K562 (cell line): Measurements from ENCODE around the gene CHPF2. TPM values are rescaled to one million over a fixed set of nuclear protein-coding genes. Genes with fewer than 3 reads are reported as not detected.

ENCODE experiments used
- ATAC-seq: fragments of 200-7000 bp; cut with Tn5 transposase; 3 replicates; pipeline ENCODE4 v1.9.1; 2020; ENCODE audit warnings: moderate library complexity
- BruUV-seq: library from RNA; stranded (reverse); fragments of 400-500 nt; replicated peaks from 2 replicates; lab custom pipeline; 2021; lab: Mats Ljungman, UMichigan
- CTCF ChIA-PET: fragments of 300-600 bp; formaldehyde crosslinking; extraction: SDS; loops from one replicate; lab custom pipeline; 2021; ENCODE audit warnings: low intra/inter-chr PET ratio; lab: Yijun Ruan, JAX
- POLR2A ChIA-PET: fragments of 300-600, 350-650 bp; sonication (Branson Sonifier 250); formaldehyde crosslinking; extraction: SDS; loops from one replicate; lab custom pipeline; 2021; ENCODE audit warnings: antibody characterized with exemption, inconsistent platforms; lab: Yijun Ruan, JAX
- DNase-seq, 4 experiments: peaks; one replicate each; pipeline versions ENCODE4 v3.0.0 to v3.0.0-alpha.2; 2011 to 2018; ENCODE audit warnings: low spot score in 3 of 4, mixed read lengths in 3 of 4; ENCODE audit errors: extremely low read depth in 1 of 4
- FAIRE-seq: peaks from 2 replicates; lab custom pipeline; 2011; peaks lifted over from hg19 to GRCh38; lab: Jason Lieb, UNC
- H2AFZ ChIP-seq: 2 replicates; pipeline ENCODE4 v1.6.0; 2011; ENCODE audit warnings: low read depth, low read length, control low read depth, inconsistent platforms
- H3K27ac ChIP-seq: fragments of 200-600 bp; 3 replicates; pipeline ENCODE4 v1.8.0; 2011; ENCODE audit warnings: low read depth, mild to moderate bottlenecking, control low read depth, inconsistent platforms, low read length, moderate library complexity, mixed read lengths; ENCODE audit errors: extremely low read depth
- H3K27me3 ChIP-seq, 2 experiments: fragments of 300-600 bp in 1 of 2; 2 replicates in 1 of 2; 3 replicates in 1 of 2; pipeline versions ENCODE4 v1.6.0 to v1.8.0; 2011; ENCODE audit warnings: inconsistent platforms in 2 of 2, low read length in 2 of 2, mild to moderate bottlenecking in 1 of 2, mixed read lengths in 1 of 2, moderate library complexity in 1 of 2; ENCODE audit not compliant: control insufficient read depth in 2 of 2, insufficient read depth in 2 of 2
- H3K36me3 ChIP-seq: fragments of 300-600 bp; 3 replicates; pipeline ENCODE4 v1.8.0; 2011; ENCODE audit warnings: mild to moderate bottlenecking, low read length, inconsistent platforms; ENCODE audit not compliant: control insufficient read depth, insufficient read depth
- H3K4me1 ChIP-seq, 2 experiments: fragments of 200-600 bp in 1 of 2; replicated peaks in 1 of 2; 2 replicates in 1 of 2; 3 replicates in 1 of 2; pipeline versions ENCODE4 v1.5.1 to v1.8.0; 2011; ENCODE audit warnings: inconsistent platforms in 2 of 2, low read length in 2 of 2, mild to moderate bottlenecking in 1 of 2, mixed read lengths in 1 of 2, moderate library complexity in 1 of 2; ENCODE audit not compliant: control insufficient read depth in 2 of 2, insufficient read depth in 2 of 2
- H3K4me2 ChIP-seq: 2 replicates; pipeline ENCODE4 v1.6.1; 2011; ENCODE audit warnings: low read length, control low read depth, inconsistent platforms, mixed read lengths; ENCODE audit not compliant: insufficient read depth
- H3K4me3 ChIP-seq: fragments of 200-600 bp; sonication (generic), shearing (Covaris generic); 2 replicates; pipeline ENCODE4 v1.5.1; 2016; ENCODE audit warnings: control low read depth, inconsistent platforms
- H3K79me2 ChIP-seq: fragments of 200-600 bp; 3 replicates; pipeline ENCODE4 v1.8.0; 2011; ENCODE audit warnings: low read length, inconsistent platforms; ENCODE audit not compliant: control insufficient read depth, insufficient read depth
- H3K9ac ChIP-seq, 2 experiments: 2 replicates each; pipeline versions ENCODE4 v1.6.0 to v1.6.1; 2011; ENCODE audit warnings: low read depth in 2 of 2, low read length in 2 of 2, control low read depth in 1 of 2, inconsistent platforms in 1 of 2, mild to moderate bottlenecking in 1 of 2, mixed read lengths in 1 of 2; ENCODE audit not compliant: insufficient read depth in 1 of 2
- H3K9me1 ChIP-seq: one replicate; pipeline ENCODE4 v1.6.0; 2011; ENCODE audit warnings: inconsistent platforms, mild to moderate bottlenecking, low read length, moderate library complexity; ENCODE audit not compliant: control insufficient read depth, insufficient read depth
- H3K9me3 ChIP-seq: replicated peaks from 2 replicates; pipeline ENCODE4 v1.5.1; 2011; ENCODE audit warnings: low read depth, low read length, inconsistent platforms; ENCODE audit not compliant: control insufficient read depth, insufficient read depth
- H4K20me1 ChIP-seq: replicated peaks from 2 replicates; pipeline ENCODE4 v1.6.1; 2011; ENCODE audit warnings: low read length, inconsistent platforms, mixed read lengths; ENCODE audit not compliant: control insufficient read depth, insufficient read depth
- CBX3 ChIP-seq, 2 experiments: IDR thresholded peaks; 1 replicate in 1 of 2; 2 replicates in 1 of 2; pipeline ENCODE4 v1.6.1; 2012; ENCODE audit warnings: inconsistent platforms in 2 of 2, low read length in 2 of 2, borderline replicate concordance in 1 of 2, control low read depth in 1 of 2
- GMEB1 ChIP-seq: fragments of 250-450 bp; sonication (Bioruptor Pico); IDR thresholded peaks from 2 replicates; pipeline ENCODE4 v1.4.0; 2020; ENCODE audit warnings: mild to moderate bottlenecking
- IFI16 ChIP-seq: fragments of 250-450 bp; sonication (Bioruptor Pico); IDR thresholded peaks from 2 replicates; pipeline ENCODE4 v2.1.2; 2022; ENCODE audit warnings: mild to moderate bottlenecking, inconsistent platforms
- KDM5B ChIP-seq: fragments of 200-600 bp; sonication (generic); IDR thresholded peaks from 2 replicates; pipeline ENCODE4 v1.6.1; 2012; ENCODE audit warnings: low read depth, mild to moderate bottlenecking, moderate library complexity, low read length, control low read depth, inconsistent platforms; ENCODE audit not compliant: insufficient replicate concordance
- KHSRP ChIP-seq: fragments of 450-650 bp; IDR thresholded peaks from 2 replicates; pipeline ENCODE4 v1.6.1; 2017
- KLF10 ChIP-seq: fragments of 250-450 bp; sonication (Bioruptor Pico); IDR thresholded peaks from 2 replicates; pipeline ENCODE4 v1.6.1; 2021; ENCODE audit warnings: matching md5 sums
- MAX ChIP-seq: sonication (generic); formaldehyde crosslinking; IDR thresholded peaks from 2 replicates; pipeline ENCODE4 v1.9.0; 2022; ENCODE audit warnings: mild to moderate bottlenecking, missing genetic modification reagents
- MIER1 ChIP-seq: fragments of 450-650 bp; IDR thresholded peaks from 2 replicates; pipeline ENCODE4 v1.6.1; 2016; ENCODE audit warnings: antibody characterized with exemption, mild to moderate bottlenecking, low read depth
- NEUROD1 ChIP-seq: fragments of 150-350 bp; IDR thresholded peaks from 2 replicates; pipeline ENCODE4 v1.6.1; 2014; ENCODE audit warnings: borderline replicate concordance, low read length, low read depth; ENCODE audit not compliant: partially characterized antibody
- NR2C2 ChIP-seq, 2 experiments: fragments of 200-800 bp in 1 of 2; sonication (Bioruptor generic) in 1 of 2; sonication (generic) in 1 of 2; formaldehyde crosslinking in 1 of 2; IDR thresholded peaks; 2 replicates each; pipeline versions ENCODE4 v1.6.1 to v1.8.0; 2016 to 2022; ENCODE audit warnings: mild to moderate bottlenecking in 1 of 2, missing compliant biosample characterization in 1 of 2, missing genetic modification characterization in 1 of 2, missing genetic modification reagents in 1 of 2
- POLR3A ChIP-seq: IDR thresholded peaks from 2 replicates; pipeline ENCODE4 v1.6.1; 2011; ENCODE audit warnings: borderline replicate concordance, mild to moderate bottlenecking, moderate library complexity; ENCODE audit not compliant: insufficient read length, insufficient read depth; ENCODE audit errors: extremely low read depth
- TCF7L2 ChIP-seq: fragments of 150-350 bp; IDR thresholded peaks from 2 replicates; pipeline ENCODE4 v1.6.1; 2016; ENCODE audit warnings: low read depth, mild to moderate bottlenecking, low read length, moderate library complexity
- ZNF586 ChIP-seq: fragments of 450-650 bp; formaldehyde crosslinking; conservative IDR thresholded peaks from 2 replicates; pipeline ENCODE4 v1.4.0; 2020; ENCODE audit warnings: mild to moderate bottlenecking, moderate library complexity
- WGBS: fragments of 100-300 bp; shearing (Covaris generic); methylation state at CpG from one replicate; pipeline ENCODE4 v1.1.6; 2016; ENCODE audit warnings: low coverage, mixed read lengths; ENCODE audit not compliant: insufficient coverage; ENCODE audit errors: missing lambda C conversion rate; 5-methylcytosine and 5-hydroxymethylcytosine counted together
- in situ Hi-C: fragments of 300-500 bp; cut with MboI; formaldehyde crosslinking; loops from 4 replicates; pipeline ENCODE4 v1.15.0; 2018; ENCODE audit warnings: inconsistent platforms, mixed read lengths
- intact Hi-C: fragments of 100-400 bp; cut with micrococcal nuclease; formaldehyde crosslinking; loops from 2 replicates; pipeline ENCODE4 v1.14.2; 2022
- polyA plus RNA-seq, 8 experiments: library from polyadenylated mRNA; depleted of rRNA in 4 of 8; stranded (reverse) in 5 of 8; unstranded in 3 of 8; fragments of >200 nt; fragmentation: Nextera tagmentation in 2 of 8; fragmentation: Illumina TruSeq in 1 of 8; extraction: Ambion mirVana in 2 of 8; extraction: Trizol in 1 of 8; gene quantifications; 2 replicates each; pipeline versions ENCODE4 v1.2.1 to v1.2.3, GENCODE V29; 2011 to 2014; ENCODE audit warnings: inconsistent platforms in 1 of 8, missing spikeins in 1 of 8
- total RNA-seq, 7 experiments: library from RNA; depleted of rRNA in 6 of 7; stranded (reverse); fragments of >200 nt in 6 of 7; fragmentation: Illumina TruSeq in 2 of 7; extraction: Trizol in 2 of 7; gene quantifications; 2 replicates each; pipeline versions ENCODE4 v1.2.1 to v1.2.3, GENCODE V29; 2011 to 2021; ENCODE audit warnings: low replicate concordance in 1 of 7
- TF ChIP-seq, protein P1 (sequence below): fragments of 250-450 bp; sonication (Bioruptor Pico); IDR thresholded peaks from 2 replicates; pipeline ENCODE4 v1.4.0; 2020; ENCODE audit warnings: mild to moderate bottlenecking, moderate library complexity

Gene CHPF2
- total and polyA plus RNA-seq, 9 of the 15 experiments (the other 6 are each of a cell fraction or from before 2014, with no cell fraction given) = 0.08 to 32.8 (median 10.5) TPM

GRCh38 chr7:151274396-151274795 is 42.1 kb downstream of the CHPF2 start:
- H3K9me3 ChIP-seq = no peaks in the 10 kb centered on the region
- no peaks in the 10 kb centered on the region for H3K79me2 ChIP-seq
- BruUV-seq = no TSS peak
- H3K9me1 ChIP-seq = peaks cover 6% of the 10 kb centered on the region
- no peak overlapping the region for H3K27ac ChIP-seq
- TF ChIP-seq ZNF586 (no peak), GMEB1 (CRISPR knock-in tag) (no peak), MIER1 (no peak), KLF10 (CRISPR knock-in tag) (no peak), CBX3 (IDR thresholded peaks at IDR 0.05; ENCODE audit: borderline replicate concordance in 1 of 2, low read length in 2 of 2) (no peak), KDM5B (no peak), POLR3A (no peak), NEUROD1 (no peak), NR2C2 (CRISPR knock-in tag; IDR thresholded peaks at IDR 0.05) (no peak), NR2C2 (tag; IDR thresholded peaks at IDR 0.05) (no peak), KHSRP (no peak), MAX (CRISPR knock-in tag) (no peak), TCF7L2 (no peak), IFI16 (CRISPR knock-in tag) (no peak)
- TF ChIP-seq, protein P1, sequence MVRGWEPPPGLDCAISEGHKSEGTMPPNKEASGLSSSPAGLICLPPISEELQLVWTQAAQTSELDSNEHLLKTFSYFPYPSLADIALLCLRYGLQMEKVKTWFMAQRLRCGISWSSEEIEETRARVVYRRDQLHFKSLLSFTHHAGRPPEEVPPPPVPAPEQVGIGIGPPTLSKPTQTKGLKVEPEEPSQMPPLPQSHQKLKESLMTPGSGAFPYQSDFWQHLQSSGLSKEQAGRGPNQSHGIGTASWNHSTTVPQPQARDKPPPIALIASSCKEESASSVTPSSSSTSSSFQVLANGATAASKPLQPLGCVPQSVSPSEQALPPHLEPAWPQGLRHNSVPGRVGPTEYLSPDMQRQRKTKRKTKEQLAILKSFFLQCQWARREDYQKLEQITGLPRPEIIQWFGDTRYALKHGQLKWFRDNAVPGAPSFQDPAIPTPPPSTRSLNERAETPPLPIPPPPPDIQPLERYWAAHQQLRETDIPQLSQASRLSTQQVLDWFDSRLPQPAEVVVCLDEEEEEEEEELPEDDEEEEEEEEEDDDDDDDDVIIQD (CRISPR knock-in tag) = no peak
- no peak overlapping the region for H2AFZ ChIP-seq
- peaks cover 17% of the 10 kb centered on the region for H4K20me1 ChIP-seq
- 14% methylated on average over 9 of the region's 9 CpGs for WGBS
- ATAC-seq = no peak
- intact Hi-C loops (no loop called here), in situ Hi-C loops (no loop called here)
- no peak overlapping the region for H3K4me2 ChIP-seq
- DNase-seq = no peak
- H3K4me3 ChIP-seq = no peak overlapping the region
- H3K36me3 ChIP-seq = no peaks in the 10 kb centered on the region
- ChIA-PET CTCF (interaction anchor here (0.5 kb wide), 1 partner anchor 869 kb away, joined by 3 read pairs; no protein-coding TSS in a partner anchor), POLR2A (interaction anchor here (0.6 to 1.4 kb wide), 5 partner anchors 7 to 223 kb away, joined by 3 to 4 read pairs (median 3); no protein-coding TSS in a partner anchor)
- H3K27me3 ChIP-seq = peaks cover 29 to 84% of the 10 kb centered on the region in 2 experiments
- peak; percentile 15 for FAIRE-seq
- H3K4me1 ChIP-seq = peaks cover 11 to 44% of the 10 kb centered on the region in 2 experiments; a peak in 4 of 5 replicates
- H3K9ac ChIP-seq = no peak overlapping the region; a peak in 1 of 4 replicates
